ENCODE measurements around the gene TSPAN18.

GRCh38 chr11:44729063-44729462, 2.3 kb downstream of the TSPAN18 start:
- TF ChIP-seq, protein P1, sequence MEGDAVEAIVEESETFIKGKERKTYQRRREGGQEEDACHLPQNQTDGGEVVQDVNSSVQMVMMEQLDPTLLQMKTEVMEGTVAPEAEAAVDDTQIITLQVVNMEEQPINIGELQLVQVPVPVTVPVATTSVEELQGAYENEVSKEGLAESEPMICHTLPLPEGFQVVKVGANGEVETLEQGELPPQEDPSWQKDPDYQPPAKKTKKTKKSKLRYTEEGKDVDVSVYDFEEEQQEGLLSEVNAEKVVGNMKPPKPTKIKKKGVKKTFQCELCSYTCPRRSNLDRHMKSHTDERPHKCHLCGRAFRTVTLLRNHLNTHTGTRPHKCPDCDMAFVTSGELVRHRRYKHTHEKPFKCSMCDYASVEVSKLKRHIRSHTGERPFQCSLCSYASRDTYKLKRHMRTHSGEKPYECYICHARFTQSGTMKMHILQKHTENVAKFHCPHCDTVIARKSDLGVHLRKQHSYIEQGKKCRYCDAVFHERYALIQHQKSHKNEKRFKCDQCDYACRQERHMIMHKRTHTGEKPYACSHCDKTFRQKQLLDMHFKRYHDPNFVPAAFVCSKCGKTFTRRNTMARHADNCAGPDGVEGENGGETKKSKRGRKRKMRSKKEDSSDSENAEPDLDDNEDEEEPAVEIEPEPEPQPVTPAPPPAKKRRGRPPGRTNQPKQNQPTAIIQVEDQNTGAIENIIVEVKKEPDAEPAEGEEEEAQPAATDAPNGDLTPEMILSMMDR (IDR thresholded peaks at IDR 0.05), result no peak
- TF ChIP-seq POLR2A (IDR thresholded peaks at IDR 0.05), result no peak
- TF ChIP-seq POLR2AphosphoS5 (IDR thresholded peaks at IDR 0.05; ENCODE audit: insufficient read depth in 1 of 2, low read depth in 1 of 2), result no peak

All from vagina (tissue), 2 donors.